ENCODE measurements around the gene IL10RA.
A peak's percentile ranks its signal among the peaks of the same experiment; 100 is the strongest.

Gene IL10RA

DNA sequence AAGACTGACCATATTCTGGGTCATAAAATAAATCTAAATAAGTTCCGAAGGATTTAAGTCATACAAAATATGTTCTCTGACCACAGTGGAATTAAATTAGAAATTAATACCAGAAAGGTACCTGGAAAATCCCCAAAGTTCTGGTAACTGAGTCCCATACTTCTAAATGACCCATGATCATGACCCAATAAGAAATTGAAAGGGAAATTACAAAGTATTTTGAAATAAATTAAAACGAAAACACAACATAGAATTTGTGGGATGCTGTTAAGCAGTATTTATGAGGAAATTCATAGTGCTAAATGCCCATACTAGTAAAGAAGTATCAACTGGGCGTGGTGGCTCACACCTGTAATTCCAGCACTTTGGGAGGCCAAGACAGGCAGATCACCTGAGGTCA lies 23.4 kb upstream of the IL10RA start:
- TF ChIP-seq, protein P1, sequence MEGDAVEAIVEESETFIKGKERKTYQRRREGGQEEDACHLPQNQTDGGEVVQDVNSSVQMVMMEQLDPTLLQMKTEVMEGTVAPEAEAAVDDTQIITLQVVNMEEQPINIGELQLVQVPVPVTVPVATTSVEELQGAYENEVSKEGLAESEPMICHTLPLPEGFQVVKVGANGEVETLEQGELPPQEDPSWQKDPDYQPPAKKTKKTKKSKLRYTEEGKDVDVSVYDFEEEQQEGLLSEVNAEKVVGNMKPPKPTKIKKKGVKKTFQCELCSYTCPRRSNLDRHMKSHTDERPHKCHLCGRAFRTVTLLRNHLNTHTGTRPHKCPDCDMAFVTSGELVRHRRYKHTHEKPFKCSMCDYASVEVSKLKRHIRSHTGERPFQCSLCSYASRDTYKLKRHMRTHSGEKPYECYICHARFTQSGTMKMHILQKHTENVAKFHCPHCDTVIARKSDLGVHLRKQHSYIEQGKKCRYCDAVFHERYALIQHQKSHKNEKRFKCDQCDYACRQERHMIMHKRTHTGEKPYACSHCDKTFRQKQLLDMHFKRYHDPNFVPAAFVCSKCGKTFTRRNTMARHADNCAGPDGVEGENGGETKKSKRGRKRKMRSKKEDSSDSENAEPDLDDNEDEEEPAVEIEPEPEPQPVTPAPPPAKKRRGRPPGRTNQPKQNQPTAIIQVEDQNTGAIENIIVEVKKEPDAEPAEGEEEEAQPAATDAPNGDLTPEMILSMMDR (IDR thresholded peaks at IDR 0.05; ENCODE audit: extremely low read depth, missing control alignments) = no peak
- DNase-seq (ENCODE audit: low spot score) = no peak

DNA sequence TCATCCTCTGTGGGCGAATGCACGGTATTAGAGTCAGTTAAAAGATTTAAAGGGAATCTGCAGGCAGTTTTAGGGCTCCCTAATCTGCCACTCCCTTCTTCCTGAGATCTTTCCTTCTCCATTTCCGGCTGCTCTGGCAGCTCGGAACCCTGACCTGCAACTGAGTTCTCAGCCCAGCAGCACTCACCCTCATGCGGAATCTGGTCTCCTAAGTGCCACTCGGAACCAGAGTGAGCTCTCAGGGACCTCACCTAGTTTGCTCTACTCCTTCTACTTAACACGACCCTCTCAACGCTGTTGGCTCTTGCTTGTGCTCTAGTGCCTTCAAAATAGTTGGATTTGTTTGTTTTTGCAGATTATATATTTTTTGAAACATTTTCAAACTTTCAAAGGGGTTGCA lies 19.3 kb upstream of the IL10RA start:
- TF ChIP-seq, protein P1 (IDR thresholded peaks at IDR 0.05; ENCODE audit: extremely low read depth, missing control alignments) = no peak
- no peak for DNase-seq (ENCODE audit: low spot score)

DNA sequence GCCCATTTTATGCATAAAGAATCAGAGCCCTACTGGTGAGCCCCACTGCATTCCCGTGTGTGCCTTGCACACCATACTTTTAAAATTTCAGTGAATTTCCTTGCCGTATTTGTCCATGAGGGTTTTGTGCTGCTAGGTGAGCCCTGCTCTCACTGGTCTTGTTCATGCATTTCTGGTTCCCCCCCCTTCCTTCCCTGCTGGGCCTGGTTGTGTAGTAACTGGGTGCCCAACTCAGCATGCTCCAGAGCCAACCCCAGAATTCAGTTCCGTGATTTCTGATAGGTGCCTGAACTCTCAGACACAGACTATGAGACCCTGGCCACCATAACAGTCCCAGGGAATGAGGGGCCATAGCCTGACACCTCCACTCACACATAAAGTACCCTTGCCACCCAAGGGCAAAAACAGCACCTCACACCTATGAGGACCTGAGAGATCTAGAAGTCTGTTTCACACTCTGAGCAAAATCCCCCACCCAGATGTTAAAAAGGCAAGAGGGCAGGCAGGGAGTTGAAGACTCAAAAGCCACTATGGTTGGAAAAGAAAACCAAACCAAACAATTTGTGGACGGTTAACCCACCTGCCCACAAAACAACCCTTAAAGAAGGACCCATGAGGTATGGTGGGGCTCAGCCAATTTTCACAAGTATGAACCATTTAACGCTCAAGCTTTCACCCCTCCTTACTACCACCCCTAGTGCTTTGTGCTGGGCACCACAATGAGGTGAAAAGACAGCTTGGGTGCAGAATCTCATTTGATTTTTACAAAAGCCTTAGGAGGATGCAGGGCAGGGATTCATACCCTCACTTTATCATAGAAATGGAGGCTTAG lies 16.8 kb upstream of the IL10RA start:
- TF ChIP-seq, protein P1 (IDR thresholded peaks at IDR 0.05; ENCODE audit: extremely low read depth, missing control alignments) = no peak
- peak; percentile 2 for DNase-seq (ENCODE audit: low spot score)

DNA sequence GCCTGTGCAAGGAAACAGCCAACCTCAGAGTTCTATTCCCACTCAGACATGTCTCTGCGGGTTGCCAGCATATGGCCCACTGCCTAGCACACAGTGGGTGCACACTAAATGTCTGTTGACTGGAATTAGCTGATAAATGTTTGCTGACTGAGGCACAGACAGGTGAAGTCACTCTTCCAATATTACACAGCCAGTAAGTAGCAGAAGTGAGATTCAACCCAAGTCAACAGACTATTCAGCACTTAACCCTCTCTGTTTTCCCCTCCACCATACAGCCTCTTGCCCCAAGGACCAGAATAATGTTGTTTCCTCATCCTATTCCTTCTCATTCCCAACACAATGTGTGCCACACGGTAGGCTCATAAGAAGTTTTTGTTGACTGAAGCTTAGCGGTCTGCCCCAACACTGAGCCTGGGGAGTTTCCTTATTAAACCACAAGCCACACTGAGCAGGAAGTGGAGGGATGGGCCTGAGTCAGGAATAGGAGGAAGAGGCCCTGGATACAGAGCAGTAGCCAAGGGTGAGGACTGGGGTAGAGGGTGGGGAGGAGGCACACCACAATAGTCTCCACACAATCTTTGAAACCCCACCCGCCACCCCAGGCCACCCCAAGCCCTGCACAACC lies 15.7 kb upstream of the IL10RA start:
- TF ChIP-seq, protein P1 (IDR thresholded peaks at IDR 0.05; ENCODE audit: extremely low read depth, missing control alignments) = no peak
- DNase-seq (ENCODE audit: low spot score) = peak; percentile 29

DNA sequence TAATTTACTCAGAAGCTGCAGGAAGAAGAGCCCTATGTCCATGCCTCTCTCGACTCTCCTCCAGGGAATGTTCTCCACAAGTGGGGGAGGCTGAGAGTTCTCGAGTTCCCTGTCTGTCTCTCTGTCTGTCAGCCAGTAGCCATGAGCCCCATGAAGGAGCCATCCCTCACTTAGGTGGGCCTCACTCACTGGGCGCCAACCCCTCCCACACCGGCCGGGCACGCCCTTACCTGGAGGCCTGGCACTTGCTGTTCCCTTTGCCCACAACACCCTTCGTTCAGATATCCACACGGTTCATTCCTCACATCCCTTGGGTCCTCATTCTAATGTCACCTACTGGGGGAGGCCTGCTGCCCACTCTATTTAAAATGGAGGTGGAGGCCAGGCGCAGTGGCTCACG lies 14.2 kb upstream of the IL10RA start:
- TF ChIP-seq, protein P1 (IDR thresholded peaks at IDR 0.05; ENCODE audit: extremely low read depth, missing control alignments) = no peak
- no peak for DNase-seq (ENCODE audit: low spot score)

DNA sequence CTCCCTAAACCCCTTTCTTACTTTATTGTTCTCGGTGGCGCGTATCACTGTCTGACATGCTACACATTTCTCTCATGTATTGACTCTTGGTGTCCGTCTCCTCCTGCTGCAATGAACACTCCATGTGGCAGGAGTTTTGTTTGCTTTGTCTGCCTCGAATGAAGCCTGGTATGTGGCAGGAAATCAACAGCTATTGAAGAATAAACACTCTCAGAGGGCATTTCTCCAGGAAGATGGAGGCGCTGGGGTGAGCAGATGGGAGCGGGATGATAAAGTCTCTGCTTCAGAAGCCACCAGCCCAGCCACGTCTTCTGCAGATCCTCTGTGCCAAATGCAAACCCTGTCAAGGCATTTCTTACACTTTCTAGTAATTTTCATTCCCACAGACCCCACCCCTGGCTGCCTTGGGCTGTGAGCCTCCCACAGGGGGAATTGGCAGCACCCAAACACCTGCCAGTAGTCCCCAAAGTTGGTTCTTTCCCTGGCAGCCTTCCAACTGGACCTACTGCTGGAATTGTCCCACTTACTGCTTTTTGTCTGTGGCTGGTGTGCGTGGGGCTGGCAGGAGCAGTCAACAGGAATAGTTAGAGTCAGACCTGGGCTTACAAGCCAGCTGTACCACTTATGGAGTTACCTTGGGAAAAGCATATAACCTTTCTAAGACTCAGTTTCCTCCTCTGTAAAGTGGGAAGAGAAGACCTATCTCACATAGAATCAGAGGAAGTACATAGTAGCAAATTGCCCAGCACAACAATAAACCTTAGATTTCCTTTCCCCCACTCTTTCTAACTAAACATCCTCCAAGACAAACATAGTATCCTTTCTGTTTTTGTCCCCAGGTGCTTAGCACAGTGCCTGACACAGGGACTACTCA lies 13.3 kb upstream of the IL10RA start:
- no peak for DNase-seq (ENCODE audit: low spot score)
- TF ChIP-seq, protein P1 (IDR thresholded peaks at IDR 0.05; ENCODE audit: extremely low read depth, missing control alignments) = no peak

DNA sequence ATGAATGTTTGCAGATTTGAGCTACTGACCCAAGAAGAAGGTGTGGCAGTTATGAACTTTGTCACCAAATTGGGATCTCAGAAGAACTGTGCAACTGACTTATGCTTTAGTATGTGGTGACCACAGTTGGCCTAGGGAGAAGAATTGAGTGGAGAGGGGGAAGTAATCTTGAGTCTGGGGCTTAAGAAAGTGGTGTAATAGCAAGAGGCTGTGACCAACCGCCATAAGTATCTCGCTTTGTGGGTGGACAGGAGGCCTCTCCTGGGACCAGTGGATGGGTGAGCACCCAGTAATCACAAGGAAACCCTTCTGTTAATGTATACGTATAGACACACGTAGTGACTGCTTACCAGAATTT lies 12.7 kb upstream of the IL10RA start:
- peak; percentile 28 for DNase-seq (ENCODE audit: low spot score)
- TF ChIP-seq, protein P1 (IDR thresholded peaks at IDR 0.05; ENCODE audit: extremely low read depth, missing control alignments) = no peak

All from GM20000 (cell line).